Measurements from ENCODE around the gene GCNT1. TPM values are rescaled to one million over a fixed set of nuclear protein-coding genes. Genes with fewer than 3 reads are reported as not detected.
A peak's percentile ranks its signal among the peaks of the same experiment; 100 is the strongest.

GCNT1 gene
- total and polyA plus RNA-seq, 2 of the 13 experiments (the other 11 are each of a cell fraction or from before 2014, with no cell fraction given): 0.55 to 1.7 TPM

GRCh38 chr9:76413658-76414057 lies 45.3 kb upstream of the GCNT1 start:
- no peak overlapping the region for H2AFZ ChIP-seq (ENCODE audit: low read length)
- intact Hi-C loops (cut with micrococcal nuclease; ENCODE audit: unreplicated experiment) (loop anchor here (1.0 kb wide), 1 partner anchor 15 kb away; no protein-coding TSS in a partner anchor), in situ Hi-C loops (cut with HindIII; ENCODE audit: extremely low pct_ligation_motif_present, low pct_unique_long_range_greater_than_20kb) (no loop called here)
- H3K9ac ChIP-seq (ENCODE audit: insufficient read depth, low read depth, low read length): no peak overlapping the region
- ChIA-PET CTCF (ENCODE audit: low intra/inter-chr PET ratio, low total read pairs) (no interaction called here), POLR2A (no interaction called here)
- TF ChIP-seq MTF2 (CRISPR knock-in tag; IDR thresholded peaks at IDR 0.05; ENCODE audit: borderline replicate concordance) (no peak), KLF13 (CRISPR knock-in tag; IDR thresholded peaks at IDR 0.05) (no peak), ZNF709 (CRISPR knock-in tag; IDR thresholded peaks at IDR 0.05) (peak; percentile 88)
- no peaks in the 10 kb centered on the region for H3K27me3 ChIP-seq (ENCODE audit: control insufficient read depth in 1 of 2, insufficient read depth in 2 of 2, low read length in 2 of 2)
- H3K79me2 ChIP-seq (ENCODE audit: insufficient read depth, low read length): no peaks in the 10 kb centered on the region
- no peaks in the 10 kb centered on the region for H3K36me3 ChIP-seq (replicated peaks in 1 of 2; ENCODE audit: control insufficient read depth in 1 of 2, insufficient read depth in 2 of 2, low read length in 2 of 2)
- no peaks in the 10 kb centered on the region for H4K20me1 ChIP-seq (ENCODE audit: insufficient read depth, low read length)
- no peak for ATAC-seq
- H3K4me3 ChIP-seq (replicated peaks in 1 of 3; ENCODE audit: insufficient read depth in 1 of 3, low read depth in 2 of 3, low read length in 3 of 3): no peak overlapping the region
- BruUV-seq (replicated peaks): no TSS peak
- peaks cover 31% of the 10 kb centered on the region for H3K4me1 ChIP-seq (ENCODE audit: insufficient read depth, low read length)
- no peak overlapping the region for H3K4me2 ChIP-seq (ENCODE audit: low read depth, low read length)
- no peak for FAIRE-seq
- no peaks in the 10 kb centered on the region for H3K9me3 ChIP-seq (ENCODE audit: low read length)
- no peak overlapping the region for H3K27ac ChIP-seq (ENCODE audit: extremely low read length, insufficient read depth, low read length)
- no peak for DNase-seq (ENCODE audit: low spot score)

GRCh38 chr9:76414661-76415060 lies 44.3 kb upstream of the GCNT1 start:
- H2AFZ ChIP-seq (ENCODE audit: low read length): no peak overlapping the region
- no peaks in the 10 kb centered on the region for H4K20me1 ChIP-seq (ENCODE audit: insufficient read depth, low read length)
- H3K4me2 ChIP-seq (ENCODE audit: low read depth, low read length): no peak overlapping the region
- H3K4me3 ChIP-seq (replicated peaks in 1 of 3; ENCODE audit: insufficient read depth in 1 of 3, low read depth in 2 of 3, low read length in 3 of 3): no peak overlapping the region
- H3K4me1 ChIP-seq (ENCODE audit: insufficient read depth, low read length): peaks cover 37% of the 10 kb centered on the region
- no peak overlapping the region for H3K9ac ChIP-seq (ENCODE audit: insufficient read depth, low read depth, low read length)
- no peaks in the 10 kb centered on the region for H3K36me3 ChIP-seq (replicated peaks in 1 of 2; ENCODE audit: control insufficient read depth in 1 of 2, insufficient read depth in 2 of 2, low read length in 2 of 2)
- no peak overlapping the region for H3K27ac ChIP-seq (ENCODE audit: extremely low read length, insufficient read depth, low read length)
- CTCF ChIA-PET (ENCODE audit: low intra/inter-chr PET ratio, low total read pairs): no interaction called here
- BruUV-seq (replicated peaks): no TSS peak
- intact Hi-C loops (cut with micrococcal nuclease; ENCODE audit: unreplicated experiment) (no loop called here), in situ Hi-C loops (cut with HindIII; ENCODE audit: extremely low pct_ligation_motif_present, low pct_unique_long_range_greater_than_20kb) (no loop called here)
- POLR2A ChIA-PET: no interaction called here
- no peaks in the 10 kb centered on the region for H3K27me3 ChIP-seq (ENCODE audit: control insufficient read depth in 1 of 2, insufficient read depth in 2 of 2, low read length in 2 of 2)
- no peaks in the 10 kb centered on the region for H3K9me3 ChIP-seq (ENCODE audit: low read length)
- WGBS (ENCODE audit: low lambda C conversion rate): 86% methylated on average over 4 of the region's 4 CpGs
- H3K79me2 ChIP-seq (ENCODE audit: insufficient read depth, low read length): no peaks in the 10 kb centered on the region
- ATAC-seq (no peak), DNase-seq (ENCODE audit: low spot score) (no peak), FAIRE-seq (no peak)
- TF ChIP-seq ZZZ3 (CRISPR knock-in tag; IDR thresholded peaks at IDR 0.05; ENCODE audit: borderline replicate concordance) (no peak), ZFP91 (CRISPR knock-in tag; IDR thresholded peaks at IDR 0.05; ENCODE audit: borderline replicate concordance) (no peak), ZNF276 (CRISPR knock-in tag; IDR thresholded peaks at IDR 0.05; ENCODE audit: low read depth) (no peak), GLI4 (CRISPR knock-in tag; IDR thresholded peaks at IDR 0.05; ENCODE audit: borderline replicate concordance) (no peak), ZBTB7B (CRISPR knock-in tag; IDR thresholded peaks at IDR 0.05) (no peak), SMARCC2 (IDR thresholded peaks at IDR 0.05) (no peak), ARID2 (CRISPR knock-in tag; IDR thresholded peaks at IDR 0.05; ENCODE audit: borderline replicate concordance) (no peak), TFE3 (CRISPR knock-in tag; IDR thresholded peaks at IDR 0.05) (no peak), TERF1 (CRISPR knock-in tag; IDR thresholded peaks at IDR 0.05) (no peak), HHEX (CRISPR knock-in tag; IDR thresholded peaks at IDR 0.05) (no peak), ZNF839 (CRISPR knock-in tag; IDR thresholded peaks at IDR 0.05; ENCODE audit: borderline replicate concordance) (no peak)
